22Rv1 (cell line): ENCODE data around the gene YTHDF1.

ENCODE experiments used
- H3K27ac ChIP-seq: fragments of 450-650 bp; 2 replicates; pipeline ENCODE4 v1.5.1; 2017
- ZFX ChIP-seq: fragments of 450-650 bp; IDR thresholded peaks from 2 replicates; pipeline ENCODE4 v1.6.1; 2017; ENCODE audit warnings: antibody characterized with exemption, borderline replicate concordance
- TF ChIP-seq, protein P1 (sequence below): fragments of 450-650 bp; IDR thresholded peaks from 2 replicates; pipeline ENCODE4 v1.5.1; 2017; ENCODE audit warnings: mild to moderate bottlenecking

YTHDF1 gene

DNA sequence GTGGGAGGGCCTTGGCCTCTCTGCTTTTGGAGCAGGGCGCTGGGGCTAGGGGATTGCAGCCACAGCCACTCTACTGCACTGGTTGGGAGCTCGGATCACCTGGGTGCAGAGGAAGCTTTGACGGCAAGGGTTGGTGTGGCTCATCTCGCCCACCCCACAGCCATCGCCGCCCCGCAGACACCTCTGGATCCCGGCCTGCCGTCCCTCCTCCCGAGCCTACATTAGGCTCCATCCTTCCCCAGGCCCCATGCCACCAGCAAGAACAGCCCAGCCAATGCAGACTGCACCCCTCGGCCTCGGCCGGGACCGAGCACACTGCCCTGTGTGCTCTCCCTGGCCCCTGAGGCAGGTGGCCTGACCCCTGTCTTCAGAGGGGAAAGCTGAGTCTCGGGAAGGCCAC lies 44.6 kb upstream of the YTHDF1 start:
- H3K27ac ChIP-seq, result no peak overlapping the region
- TF ChIP-seq ZFX, result no peak
- TF ChIP-seq, protein P1, sequence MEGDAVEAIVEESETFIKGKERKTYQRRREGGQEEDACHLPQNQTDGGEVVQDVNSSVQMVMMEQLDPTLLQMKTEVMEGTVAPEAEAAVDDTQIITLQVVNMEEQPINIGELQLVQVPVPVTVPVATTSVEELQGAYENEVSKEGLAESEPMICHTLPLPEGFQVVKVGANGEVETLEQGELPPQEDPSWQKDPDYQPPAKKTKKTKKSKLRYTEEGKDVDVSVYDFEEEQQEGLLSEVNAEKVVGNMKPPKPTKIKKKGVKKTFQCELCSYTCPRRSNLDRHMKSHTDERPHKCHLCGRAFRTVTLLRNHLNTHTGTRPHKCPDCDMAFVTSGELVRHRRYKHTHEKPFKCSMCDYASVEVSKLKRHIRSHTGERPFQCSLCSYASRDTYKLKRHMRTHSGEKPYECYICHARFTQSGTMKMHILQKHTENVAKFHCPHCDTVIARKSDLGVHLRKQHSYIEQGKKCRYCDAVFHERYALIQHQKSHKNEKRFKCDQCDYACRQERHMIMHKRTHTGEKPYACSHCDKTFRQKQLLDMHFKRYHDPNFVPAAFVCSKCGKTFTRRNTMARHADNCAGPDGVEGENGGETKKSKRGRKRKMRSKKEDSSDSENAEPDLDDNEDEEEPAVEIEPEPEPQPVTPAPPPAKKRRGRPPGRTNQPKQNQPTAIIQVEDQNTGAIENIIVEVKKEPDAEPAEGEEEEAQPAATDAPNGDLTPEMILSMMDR, result no peak

DNA sequence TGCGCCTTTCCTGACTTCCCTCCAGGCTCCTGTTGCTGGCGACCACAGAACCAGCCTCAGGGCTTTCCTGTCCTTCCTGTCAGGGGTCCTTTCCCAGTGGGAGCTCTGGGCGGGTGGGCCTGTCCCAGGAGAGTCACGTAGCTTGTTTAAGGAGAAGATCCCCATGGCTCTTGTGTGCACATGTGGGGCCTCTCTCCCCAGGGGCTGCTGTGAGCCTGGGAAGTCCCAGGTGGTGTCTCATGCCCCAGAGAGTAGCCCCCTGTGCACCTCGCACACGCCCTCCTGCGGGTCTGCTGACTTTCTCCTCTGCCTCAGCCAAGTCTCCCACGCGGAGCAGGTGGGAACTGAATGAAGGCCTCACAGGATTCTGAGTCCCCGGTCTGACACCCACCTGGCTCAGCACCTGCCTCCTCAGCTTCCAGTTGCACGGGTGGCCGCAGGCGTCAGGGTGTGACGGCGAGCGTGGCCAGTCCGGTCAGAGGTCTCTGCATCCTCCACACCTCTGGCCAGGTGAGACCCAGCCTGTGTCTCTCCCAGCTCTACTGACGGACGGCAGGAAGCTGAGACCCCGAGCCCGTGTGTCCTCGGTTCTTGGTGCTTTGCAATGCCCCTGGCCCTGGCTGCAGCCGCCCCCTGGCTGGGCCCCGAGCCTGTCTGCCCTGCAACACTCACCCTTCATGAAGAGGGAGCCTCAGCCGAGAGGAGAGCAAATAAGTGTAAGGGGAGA lies 44.0 kb upstream of the YTHDF1 start:
- H3K27ac ChIP-seq, result no peak overlapping the region
- TF ChIP-seq, protein P1, result no peak
- TF ChIP-seq ZFX, result no peak

DNA sequence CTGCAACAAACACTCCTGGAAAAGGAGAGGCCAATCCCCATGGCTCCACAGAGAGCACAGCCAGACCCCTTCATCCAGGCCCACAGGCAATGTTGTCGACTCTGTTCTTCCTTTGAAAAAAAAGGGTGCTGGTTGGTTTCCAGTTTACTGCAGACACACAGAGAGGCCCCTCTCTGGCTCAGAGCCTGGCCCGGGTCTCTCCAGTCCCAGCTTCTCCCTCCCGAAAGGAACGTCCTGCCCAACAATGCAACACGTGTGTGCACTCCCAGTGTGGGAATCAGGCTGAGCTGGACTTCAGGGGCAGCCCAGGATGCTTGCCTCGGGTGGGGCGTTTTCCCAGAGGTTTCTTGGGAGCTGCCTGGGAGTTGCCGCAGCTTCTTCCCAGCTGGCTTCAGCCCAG lies 42.9 kb upstream of the YTHDF1 start:
- no peak overlapping the region for H3K27ac ChIP-seq
- TF ChIP-seq, protein P1, result no peak
- TF ChIP-seq ZFX, result no peak

DNA sequence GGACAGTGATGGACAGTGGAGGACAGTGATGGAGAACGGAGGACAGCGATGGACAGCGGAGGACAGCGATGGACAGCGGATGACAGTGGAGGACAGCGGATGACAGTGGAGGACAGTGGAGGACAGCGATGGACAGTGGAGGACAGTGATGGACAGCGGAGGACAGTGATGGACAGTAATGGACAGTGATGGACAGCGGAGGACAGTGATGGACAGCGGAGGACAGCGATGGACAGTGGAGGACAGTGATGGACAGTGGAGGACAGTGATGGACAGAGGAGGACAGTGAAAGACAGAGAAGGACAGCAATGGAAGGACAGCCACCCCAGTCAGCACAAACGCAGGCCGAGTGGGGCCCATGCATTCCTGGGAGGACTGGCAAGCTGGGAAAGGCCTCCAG lies 41.7 kb upstream of the YTHDF1 start:
- no peak for TF ChIP-seq ZFX
- TF ChIP-seq, protein P1, result no peak
- H3K27ac ChIP-seq, result no peak overlapping the region

DNA sequence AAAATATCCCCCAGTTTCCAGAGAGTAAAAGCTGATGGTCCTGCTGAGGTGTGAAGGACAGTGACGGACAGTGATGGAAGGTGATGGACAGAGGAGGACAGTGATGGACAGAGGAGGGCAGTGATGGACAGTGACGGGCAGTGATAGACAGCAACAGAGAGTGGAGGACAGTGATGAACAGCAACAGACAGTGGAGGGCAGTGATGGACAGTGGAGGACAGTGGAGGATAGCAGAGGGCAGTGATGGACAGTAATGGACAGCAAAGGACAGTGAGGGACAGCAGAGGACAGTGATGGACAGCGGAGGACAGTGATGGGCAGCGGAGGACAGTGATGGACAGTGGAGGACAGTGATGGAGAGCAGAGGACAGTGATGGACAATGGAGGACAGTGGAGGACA lies 41.0 kb upstream of the YTHDF1 start:
- no peak overlapping the region for H3K27ac ChIP-seq
- TF ChIP-seq ZFX, result no peak
- TF ChIP-seq, protein P1, result no peak

DNA sequence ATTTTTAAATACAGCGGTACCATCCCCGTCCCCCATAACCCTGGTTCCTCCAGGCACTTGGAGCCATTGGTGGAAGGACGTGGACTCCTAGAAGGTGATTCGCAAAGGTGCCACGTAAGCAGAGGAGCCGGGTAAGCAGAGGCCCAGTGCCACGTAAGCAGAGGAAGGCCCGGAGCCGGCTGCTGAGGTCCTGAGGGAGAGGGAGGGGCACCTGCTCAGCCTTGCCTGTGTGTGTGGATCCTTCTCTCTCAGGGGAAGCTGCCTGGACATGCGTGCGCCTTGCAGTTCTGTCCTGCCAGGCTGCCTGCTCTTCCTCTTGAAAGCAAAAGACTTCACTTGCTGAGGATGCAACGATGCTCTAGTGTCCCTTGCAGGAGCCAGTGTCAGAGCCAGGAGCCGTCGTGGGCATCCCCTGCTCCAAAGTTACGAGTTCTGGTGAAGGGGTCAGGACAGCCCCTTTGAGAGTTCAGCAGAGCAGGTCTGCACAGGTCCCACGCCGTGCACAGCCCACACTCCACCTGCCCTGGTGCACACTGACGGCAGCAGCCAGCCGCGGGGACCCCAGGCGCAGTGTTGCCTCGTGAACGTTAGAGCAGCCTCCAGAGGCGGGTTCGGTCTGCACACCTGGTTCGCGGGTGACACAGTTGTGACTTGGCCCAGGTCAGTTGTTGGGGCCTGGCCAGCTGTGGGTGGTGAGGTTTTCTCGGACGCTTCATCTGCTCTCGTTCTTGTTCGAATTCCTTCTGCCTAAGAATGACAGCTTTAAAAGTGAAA lies 40.2 kb upstream of the YTHDF1 start:
- TF ChIP-seq, protein P1, result no peak
- TF ChIP-seq ZFX, result no peak
- no peak overlapping the region for H3K27ac ChIP-seq
